ENCODE data around the gene EIF1. TPM values are rescaled to one million over a fixed set of nuclear protein-coding genes. Genes with fewer than 3 reads are reported as not detected.
"Not testable (repeated sequence)": the region's sequence is repeated elsewhere in the genome, so short reads cannot be mapped to it uniquely, and the experiment has no call there.

EIF1 gene
- total RNA-seq: 136 TPM

DNA sequence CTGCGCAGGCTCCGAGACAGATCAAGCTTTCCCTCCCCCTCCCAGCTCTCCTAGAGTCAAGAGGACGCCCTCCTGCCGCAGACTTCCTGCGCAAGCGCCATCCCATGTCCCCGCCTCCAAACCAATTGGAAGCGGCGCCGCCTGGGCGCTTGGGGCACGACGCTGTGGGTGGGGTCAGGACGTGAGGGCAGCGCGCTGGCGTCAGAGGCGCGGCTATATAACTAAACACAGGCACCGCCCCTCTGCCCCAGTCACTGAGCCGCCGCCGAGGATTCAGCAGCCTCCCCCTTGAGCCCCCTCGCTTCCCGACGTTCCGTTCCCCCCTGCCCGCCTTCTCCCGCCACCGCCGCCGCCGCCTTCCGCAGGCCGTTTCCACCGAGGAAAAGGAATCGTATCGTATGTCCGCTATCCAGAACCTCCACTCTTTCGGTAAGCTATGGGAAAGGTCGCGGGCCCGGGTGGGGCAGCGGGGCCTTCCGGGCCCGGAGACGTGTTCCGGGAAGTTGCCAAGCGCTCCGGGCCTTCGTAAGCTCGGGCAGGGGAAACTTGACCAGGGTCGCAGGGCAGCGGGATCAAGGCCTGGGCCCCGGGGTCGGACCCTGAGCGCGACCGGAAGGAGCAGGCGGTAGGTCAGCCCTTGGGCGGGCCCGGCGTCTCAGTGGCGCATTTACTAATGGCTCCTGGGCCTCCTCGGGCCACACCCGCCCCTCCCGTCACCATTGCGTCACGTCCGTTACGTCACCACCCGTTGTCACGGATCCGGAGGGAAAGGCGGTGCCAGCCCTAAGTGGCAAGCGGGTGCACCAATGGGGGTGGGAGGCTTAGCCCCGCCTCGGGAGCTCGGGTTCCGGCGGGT lies at the start of gene EIF1:
Gene EIF1, plus strand, starts transcription at position 245 of the 856 bp plus-strand sequence. Its CDS starts 154 bp downstream, at position 399.
- DNase-seq: peak; percentile 100

DNA sequence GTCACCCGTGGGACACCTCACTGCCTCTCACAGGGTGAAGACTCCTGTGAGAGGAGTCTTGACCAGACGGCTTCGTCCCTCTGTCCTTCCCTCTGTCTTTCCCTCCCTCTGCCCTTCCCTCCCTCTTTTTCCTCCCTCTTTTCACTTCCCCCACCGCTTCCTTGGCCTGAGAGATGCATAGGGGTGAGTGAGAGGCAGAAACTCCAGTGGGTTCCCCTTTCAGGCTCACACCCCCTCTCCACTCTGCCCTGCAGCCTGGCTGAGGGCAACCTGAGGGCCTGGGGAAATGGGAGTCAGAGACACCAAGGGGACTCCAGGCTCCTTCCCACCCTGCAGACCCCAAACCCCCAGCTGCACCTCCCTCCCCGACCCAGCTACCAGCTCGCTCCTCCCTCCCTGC lies 49.7 kb upstream of the EIF1 start:
- no peak for DNase-seq

DNA sequence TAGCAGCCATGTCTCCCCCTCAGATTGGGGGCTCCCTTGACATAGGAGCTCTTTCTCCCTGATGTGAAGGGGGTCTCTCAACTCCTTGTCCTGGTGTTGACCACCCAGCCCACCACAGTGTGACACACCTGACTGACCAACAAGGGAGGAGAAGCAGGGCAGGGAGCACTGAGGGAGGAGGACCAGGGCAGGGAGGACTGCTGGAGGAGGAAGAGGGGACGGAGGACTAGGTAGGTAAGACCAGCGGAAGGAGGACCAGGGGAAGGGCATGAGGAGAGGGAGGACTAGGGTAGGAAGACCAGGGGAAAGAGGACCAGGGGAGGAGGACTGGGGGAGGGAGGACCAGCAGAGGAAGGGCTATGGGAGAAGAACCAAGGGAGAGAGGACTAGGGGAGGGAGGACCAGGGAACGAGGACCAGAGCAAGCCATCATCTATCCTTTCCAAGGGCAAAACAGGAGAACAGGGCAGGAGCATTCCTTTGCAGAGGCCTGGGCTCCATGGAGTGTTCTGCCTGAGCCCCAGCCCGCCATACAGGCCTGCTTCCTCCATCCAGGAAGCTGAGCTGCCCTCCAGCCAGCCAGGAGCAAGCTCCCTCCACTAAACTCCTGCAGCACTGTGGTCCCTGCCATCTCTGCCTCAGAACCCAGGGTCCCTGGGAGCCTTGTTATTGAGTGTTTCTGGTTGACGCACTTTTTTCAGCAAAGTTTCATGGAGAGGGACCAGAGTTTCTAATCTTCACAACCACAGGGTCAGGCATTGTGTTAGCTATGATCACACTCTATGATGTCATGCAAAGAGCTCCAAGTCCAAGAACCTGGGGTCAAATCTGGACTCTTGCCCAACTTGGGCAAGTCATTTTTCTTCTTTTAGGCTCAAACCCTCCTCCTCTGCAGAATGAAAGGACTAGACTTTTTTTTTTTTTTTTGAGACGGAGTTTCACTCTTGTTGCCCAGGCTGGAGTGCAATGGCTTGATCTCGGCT lies 48.9 kb upstream of the EIF1 start:
- DNase-seq: no peak

DNA sequence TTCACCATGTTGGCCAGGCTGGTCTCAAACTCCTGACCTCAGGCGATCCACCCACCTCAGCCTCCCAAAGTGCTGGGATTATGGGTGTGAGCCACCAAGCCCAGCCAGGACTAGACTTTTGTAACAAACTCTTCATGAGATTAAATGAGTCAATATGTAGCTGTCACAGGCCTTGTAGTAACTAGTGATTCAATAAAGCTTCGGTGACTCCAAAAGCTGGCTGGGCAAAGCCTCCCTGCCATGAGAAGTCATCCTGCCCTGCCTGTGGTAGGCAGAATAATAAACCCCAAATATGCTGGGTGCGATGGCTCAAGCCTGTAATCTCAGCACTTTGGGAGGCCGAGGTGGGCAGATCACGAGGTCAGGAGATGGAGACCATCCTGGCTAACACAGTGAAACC lies 48.1 kb upstream of the EIF1 start:
- not testable (repeated sequence) for DNase-seq

DNA sequence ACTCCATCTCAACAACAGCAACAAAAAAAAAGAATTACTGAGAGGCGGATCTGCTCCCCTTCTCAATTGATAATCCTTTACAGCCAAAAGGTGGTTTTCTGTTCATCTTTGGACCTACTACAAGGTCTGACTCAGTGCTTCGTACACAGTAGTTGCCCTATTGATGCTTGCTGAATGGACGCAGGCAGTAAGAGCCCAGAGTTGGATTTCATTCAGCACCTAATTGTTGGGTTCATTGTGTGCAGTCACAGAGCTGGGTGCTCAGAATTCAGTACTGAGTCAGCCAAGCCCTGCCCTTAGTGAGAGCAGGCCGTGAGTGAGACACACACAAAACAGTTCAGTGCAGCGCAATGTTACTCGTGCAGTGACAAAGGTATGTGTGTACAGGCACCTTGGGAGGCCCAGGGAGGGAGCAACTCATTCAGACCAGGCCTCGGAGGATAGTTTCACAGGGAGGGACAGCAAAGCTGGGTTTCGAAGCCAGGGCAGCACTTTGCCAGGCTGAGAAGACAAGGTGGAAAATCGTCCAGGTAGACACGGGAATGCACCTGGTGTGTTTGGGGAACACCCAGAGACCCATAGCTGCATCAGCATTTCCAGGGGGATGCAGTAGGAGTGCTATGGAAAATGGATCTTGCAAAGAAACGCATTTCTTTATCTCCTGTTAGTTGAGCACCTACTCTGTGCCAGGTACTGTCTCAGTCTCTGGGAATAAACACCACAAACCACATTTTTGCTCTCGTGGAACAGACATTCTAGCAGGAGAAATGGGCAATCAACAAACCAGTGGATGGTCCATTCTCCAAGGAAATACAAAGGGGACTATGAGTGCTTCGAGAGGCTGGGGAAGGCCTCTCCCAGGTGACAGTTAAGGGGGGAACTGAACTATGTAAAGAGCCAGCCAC lies 46.2 kb upstream of the EIF1 start:
- no peak for DNase-seq

DNA sequence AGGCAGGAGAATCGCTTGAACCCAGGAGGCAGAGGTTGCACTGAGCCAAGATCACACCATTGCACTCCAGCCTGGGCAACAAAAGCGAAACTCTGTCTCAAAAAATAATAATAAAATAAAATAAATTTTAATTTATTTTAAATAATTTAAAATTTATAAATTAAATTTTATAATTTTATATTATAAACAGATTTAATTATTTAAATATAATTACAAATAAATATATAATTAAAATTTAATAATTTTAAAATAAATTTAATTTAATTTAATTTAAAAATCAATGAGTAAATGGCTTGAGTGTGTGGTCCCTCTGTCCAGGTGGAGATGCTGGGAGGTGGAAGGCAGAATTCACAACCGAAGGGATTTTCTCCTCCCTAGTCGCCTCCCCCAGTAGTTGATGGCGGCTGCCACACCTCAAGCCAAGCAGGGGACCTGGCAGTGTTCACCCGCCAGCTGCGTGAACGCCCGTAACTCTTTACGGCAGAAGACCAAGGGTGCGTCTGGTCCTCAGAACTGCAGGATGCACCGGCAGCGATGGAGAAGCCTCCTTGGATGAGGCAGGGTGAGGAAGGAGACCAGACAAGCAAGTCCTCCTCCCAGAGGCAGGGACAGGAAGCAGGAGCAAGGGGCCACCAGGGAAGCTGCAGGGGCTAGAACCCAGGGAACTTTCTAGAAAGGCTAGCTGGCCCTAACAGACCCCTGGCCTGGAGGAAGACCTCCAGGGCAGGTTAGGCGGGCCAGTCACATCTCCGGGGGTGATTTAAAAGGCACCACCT lies 41.5 kb upstream of the EIF1 start:
- DNase-seq: no peak

DNA sequence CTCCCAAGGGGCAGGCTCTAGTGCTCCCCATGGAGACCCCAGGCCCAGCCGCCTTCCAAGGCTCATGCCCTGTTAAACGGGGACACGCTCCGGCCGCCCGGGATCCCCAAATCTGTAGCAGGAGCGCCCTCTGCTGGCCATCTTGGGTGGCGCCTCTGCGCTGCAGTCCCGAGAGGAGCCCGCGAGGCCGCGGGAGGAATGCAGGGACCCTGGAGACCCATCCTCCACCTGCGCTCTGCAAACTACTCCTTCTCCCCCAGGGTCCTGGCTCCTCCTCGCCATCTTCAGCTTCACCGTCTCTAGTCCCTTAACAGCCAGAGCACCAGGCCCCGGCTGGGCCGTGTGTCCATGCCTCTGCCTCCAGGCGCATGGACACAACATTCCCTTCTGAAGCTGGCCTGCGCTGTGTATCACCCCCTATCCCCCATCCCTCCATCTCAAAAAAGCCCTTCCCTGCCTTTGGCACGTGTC lies 40.7 kb upstream of the EIF1 start:
- DNase-seq: peak; percentile 29

DNA sequence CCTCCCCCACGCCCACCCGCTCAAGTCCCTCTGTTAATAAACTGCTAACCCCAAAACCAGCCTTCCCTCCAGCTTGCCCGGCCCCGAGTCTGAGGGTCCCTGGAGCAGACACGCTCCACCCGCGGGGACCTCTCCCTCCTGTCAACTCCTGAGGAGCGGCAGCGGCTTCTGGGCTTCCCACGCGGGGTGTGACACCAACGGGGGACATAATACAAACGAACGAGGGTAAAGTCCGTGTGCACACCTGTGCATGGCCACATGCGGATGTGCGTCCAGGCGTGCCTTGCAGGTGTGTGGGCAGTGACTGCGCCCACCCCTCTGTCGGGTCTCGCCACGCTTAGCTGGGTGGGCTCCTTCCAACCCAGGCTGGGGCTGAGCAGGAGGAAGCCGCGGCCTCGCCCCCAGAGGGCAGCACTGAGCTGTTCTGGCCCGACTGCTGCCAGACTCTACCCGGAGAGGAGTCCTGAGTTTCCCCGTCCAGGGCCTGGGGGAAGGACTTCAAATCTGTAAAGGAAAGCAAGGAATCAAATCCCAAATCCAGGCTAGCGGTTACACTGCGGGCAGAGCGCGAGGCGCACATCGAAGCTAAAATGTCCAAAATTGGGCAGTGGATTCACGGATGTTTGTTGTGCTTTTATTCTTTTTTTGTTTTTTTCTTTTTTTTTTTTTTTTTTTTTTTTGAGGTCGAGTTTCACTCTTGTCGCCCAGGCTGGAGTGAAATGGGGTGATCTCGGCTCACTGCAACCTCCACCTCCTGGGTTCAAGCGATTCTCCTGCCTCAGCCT lies 40.1 kb upstream of the EIF1 start:
- peak; percentile 69 for DNase-seq

DNA sequence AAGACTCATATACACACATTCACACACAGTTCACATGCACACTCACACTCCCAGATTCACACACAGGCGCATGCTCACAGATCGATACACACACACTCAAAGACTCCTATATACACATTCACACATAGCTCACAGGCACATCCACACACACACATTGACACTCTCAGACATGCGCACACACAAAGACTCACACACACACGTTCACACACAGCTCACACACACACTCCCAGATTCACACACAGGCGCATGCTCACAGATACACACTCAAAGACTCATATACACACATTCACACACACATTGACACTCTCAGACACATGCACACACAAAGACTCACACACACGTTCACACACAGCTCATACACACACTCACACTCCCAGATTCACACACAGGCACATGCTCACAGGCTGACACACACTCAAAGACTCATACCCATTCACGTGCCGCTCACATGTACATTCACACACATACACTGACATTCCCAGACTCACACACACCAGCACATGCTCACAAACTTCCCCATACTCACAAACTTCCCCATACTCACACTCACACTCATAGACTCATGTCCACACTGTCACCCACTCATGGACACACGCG lies 38.7 kb upstream of the EIF1 start:
- no peak for DNase-seq

DNA sequence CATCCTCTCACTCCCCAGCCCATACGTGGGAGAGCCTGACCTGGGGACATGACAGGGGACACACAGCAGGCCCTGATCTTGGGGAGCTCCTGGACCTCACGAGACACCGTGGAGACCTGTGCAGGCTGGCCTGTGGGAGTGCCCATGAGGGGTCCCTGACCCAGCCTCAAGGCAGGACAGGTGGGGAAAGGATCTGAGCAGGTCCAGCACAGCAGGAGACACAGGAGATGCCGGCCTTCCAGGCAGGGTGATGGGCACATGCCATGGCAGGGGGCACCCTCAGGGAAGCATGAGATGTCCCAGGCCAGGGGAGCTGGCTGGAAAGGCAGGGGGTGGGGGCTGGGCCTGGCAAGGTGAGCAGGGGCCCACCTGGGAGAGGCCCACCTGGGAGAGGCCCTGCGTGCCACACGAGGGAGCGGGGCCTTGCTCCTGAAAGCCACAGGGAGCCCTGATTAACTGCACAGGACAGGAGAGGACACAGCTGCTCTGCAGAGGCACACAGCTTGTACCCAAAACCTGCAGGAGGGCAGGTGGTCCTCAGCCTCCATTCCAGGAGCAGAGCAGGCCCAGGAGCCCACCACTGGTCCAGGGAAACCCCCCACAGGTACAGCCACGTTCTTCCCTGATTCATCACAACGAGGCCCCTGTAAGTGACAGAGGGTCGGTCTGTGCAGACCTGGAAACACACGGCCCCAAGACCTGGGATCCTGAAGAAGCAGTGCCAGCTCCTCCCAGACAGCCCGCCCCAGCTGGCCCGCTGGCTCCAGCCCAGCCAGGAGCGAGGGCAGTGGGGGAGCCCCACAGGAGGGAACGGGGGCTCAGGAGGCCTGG lies 37.7 kb upstream of the EIF1 start:
- DNase-seq: no peak

DNA sequence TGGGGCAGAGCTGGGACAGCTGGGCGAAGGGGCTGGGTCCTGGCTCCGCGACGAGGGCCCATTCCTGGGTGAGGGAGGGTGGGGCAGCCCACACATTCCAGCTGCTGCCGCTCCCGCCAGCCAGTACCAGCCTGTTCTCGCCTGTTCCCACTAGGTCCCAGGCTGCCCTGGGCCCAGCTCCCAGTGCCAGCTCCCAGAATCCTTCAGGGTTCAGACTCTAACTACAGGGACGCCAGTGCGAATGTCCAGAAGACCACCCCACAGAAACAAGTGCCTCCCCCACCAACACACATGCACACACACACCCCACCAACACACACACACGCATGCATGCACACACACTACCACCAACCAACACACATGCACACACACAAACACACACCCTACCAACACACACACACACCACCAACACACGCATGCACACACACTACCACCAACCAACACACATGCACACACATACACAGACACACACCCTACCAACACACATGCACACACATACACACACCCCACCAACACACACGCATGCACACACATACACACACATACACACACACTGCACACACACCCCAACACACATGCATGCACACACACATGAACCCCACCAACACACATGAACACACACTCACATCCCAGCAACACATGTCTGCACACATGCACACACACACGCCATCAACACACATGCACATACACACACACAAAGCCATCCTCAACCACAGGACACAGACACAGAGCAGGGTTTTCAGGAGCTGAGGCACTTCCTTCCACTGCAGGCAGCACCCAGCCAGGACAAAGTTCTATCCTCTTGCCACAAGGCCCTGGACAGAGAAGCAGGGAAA lies 36.8 kb upstream of the EIF1 start:
- DNase-seq: peak; percentile 38

DNA sequence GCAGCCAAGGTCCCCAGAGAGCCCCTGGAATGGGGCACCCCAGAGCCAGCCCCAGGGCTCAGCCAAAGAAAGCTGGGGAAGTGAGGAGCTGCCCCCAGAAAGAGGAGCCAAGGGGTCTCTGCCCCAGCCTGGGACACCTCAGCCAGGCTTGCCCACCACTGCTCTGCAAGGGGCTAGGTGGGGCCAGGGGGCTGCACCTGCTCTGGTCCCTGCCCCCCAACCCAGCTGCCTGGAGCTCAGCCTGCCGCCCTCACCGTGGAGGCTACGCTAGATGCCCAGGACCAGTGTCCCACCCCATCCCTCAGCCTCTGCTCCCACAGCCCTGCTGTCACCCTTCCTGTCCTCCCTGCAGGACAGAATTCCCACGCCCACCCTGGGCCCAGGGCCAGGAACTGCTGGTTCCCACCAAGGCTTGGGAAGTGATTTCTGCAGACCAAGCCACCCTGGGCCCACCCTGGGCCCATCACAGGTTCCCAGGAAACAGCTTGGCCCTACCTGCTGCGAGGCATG lies 36.2 kb upstream of the EIF1 start:
- no peak for DNase-seq

DNA sequence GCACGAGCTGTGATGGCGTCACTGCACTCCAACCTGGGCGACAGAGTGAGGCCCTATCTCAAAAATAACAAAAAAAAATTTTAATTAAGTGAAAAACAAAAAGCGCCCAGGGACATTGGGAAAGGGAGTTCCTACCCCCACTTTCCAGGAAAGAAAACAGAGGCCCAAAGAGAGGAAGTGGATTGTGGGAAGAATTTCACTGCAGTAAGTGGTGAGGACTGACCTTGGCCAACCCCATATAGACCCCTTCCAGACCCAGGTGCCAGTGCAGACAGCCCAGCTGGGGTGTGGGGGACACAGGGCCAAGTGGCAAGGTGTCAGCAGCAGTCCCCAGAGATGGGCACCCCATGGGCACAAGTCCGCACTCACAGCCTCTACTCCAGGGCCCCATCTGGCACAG lies 35.3 kb upstream of the EIF1 start:
- DNase-seq: no peak

DNA sequence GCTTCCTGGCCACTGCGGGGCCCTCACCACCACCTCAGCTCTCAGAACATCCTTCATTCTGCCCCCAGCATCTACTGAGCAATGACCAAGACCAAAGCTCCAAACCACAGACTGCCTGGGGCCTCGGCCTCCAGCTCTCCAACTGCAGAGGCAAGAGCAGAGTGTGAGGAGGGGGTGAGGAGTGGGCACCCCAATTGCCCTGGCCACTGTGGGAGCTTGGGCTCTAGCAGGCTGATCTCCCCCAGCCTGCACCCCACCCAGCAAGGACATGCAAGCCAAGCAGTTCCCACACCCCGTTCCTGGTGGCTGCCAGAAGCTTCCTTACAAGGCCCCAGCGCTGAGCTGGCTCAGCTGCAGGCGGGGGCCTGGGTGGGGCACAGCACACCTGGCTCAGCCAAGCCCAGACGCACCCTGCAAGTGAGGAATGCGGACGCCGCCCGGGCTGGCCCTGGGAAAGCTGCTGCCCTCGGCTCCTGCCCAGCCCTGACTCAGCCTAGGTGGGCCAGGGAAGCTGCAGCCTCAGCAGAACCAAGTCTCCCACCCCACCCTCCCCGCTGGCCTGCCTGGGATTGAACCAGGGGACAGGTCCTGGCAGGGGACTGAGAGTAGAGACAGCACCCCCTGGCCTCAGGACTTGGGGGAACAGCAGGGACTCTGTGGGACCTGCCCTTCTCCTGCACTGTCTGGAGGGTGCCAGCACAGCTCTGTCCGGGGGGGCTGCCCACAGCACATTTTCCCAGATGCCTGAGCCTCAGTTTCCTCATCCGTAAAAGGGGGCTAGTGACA lies 34.6 kb upstream of the EIF1 start:
- DNase-seq: peak; percentile 28

DNA sequence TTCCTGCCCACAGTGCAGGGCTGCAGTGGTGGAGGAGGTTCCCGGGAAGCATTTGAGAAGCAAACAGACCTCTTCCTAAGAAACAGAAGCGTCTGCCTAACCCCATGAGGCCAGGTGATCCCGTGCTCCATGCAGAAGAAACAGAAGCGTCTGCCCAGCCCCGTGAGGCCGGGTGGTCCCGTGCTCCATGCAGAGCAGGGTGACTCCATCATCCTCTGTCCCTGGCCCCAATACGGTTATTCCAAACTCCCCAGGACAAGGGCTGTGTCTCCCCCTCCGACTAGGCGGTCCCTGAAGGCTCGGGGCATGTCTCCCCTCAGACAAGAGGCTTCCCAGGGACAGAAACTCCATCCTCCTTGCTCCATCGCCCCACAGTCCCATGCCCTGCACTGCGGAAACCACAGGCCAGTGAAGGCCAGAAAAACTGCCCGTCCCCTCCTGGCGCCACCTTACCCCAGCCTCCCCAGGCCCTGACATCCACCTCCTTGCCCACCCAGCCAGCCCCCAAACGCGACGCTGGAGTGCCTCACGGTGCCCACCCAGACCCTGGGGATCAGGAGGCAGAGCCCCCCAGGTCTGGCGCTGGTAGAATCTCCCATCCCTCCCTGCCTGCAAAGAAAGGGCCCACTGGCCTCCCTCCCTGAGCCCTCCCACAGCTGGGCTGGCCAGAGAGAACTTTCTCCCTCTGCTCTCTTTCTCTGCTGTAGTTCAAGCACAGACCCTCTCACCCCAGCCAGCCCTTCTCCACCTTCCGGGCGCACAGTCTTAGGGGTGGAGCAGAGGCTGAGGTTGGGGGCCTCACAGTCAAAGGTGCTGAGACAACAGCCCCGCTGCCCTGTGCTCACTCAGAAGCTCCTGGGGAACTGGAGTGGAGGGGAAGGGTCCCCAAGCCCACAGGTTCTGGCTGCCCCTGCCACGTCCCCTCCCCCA lies 33.7 kb upstream of the EIF1 start:
- no peak for DNase-seq
